GM12874 (cell line): ENCODE measurements around the gene GAPDHS.

Source experiments
- CTCF ChIP-seq: IDR thresholded peaks from 2 replicates; pipeline ENCODE4 v1.5.1; 2011; ENCODE audit warnings: low read depth, mild to moderate bottlenecking, control low read depth, low read length, moderate library complexity; ENCODE audit not compliant: insufficient read depth

GAPDHS gene

GRCh38 chr19:35519291-35519690, 14.0 kb upstream of the GAPDHS start:
- no peak for TF ChIP-seq CTCF

- no peak for TF ChIP-seq CTCF
Observed at GRCh38 chr19:35521124-35521743, 12.0 kb upstream of the GAPDHS start.

GRCh38 chr19:35522745-35523327, 10.4 kb upstream of the GAPDHS start:
- TF ChIP-seq CTCF, result no peak

- TF ChIP-seq CTCF, result no peak
Observed at GRCh38 chr19:35524181-35524837, 8.9 kb upstream of the GAPDHS start.

GRCh38 chr19:35525873-35526272, 7.4 kb upstream of the GAPDHS start:
- no peak for TF ChIP-seq CTCF

- TF ChIP-seq CTCF, result no peak
Observed at GRCh38 chr19:35528218-35529038, 4.8 kb upstream of the GAPDHS start, which contains the start of gene SBSN. Gene SBSN (minus strand): TSS chr19:35528311. CDS start chr19:35528281, 30 bp downstream.
